ENCODE data around the gene ORAI2.
A peak's percentile ranks its signal among the peaks of the same experiment; 100 is the strongest.

ORAI2 gene

DNA sequence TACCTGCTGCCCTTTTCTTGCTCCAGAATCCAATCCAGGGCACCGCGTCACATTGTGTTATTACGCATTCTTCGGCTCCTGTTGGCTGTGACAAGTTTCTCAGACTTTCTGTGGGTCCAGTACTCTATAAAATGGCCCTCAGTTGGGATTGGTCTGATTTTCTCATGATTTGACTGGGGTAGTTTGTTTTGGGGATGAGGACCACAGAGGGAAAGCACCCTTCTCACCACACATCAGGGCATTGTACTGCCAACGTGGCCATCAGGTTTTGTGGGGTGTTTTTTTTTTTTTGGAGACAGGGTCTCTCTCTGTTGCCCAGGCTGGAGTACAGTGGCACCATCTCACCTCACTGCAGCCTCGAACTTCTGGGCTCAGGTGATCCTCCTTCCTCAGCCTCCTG, 17.0 kb upstream of the ORAI2 start:
- DNase-seq = no peak

DNA sequence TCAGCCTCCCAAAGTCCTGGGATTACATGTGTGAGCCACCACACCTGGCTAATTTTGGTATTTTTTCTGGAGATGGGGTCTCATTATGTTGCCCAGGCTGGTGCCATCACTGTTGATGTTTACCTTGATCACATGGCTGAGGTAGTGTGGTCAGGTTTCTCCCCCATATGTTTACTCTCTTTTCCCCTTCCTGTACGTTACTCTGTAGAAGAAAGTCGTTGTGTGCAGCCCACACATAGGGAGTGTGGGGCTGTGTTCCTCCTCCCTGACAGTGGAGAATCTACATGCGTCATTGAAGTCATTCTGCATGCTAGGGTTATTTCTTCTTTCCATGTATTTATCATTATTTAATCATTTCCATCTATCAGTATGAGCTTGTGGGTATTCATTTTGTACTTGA, 16.3 kb upstream of the ORAI2 start:
- no peak for DNase-seq

DNA sequence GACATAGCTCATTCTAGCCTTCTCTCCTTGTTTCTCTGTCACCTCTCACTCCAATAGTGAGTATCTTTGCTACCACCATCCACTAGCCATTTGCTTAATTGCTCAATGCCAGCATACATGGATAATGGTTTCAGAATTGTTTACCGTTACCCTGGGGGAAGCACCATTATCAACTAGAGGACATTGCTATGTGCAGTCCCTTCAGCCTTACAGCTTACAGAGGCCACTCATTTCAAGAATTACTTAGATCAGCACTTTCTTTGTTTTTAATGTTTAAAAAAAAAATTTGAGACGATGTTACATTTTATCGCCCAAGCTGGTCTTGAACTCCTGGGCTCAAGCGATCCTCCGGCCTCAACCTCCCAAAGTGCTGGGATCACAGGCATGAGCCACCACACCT, 14.8 kb upstream of the ORAI2 start:
- no peak for DNase-seq

DNA sequence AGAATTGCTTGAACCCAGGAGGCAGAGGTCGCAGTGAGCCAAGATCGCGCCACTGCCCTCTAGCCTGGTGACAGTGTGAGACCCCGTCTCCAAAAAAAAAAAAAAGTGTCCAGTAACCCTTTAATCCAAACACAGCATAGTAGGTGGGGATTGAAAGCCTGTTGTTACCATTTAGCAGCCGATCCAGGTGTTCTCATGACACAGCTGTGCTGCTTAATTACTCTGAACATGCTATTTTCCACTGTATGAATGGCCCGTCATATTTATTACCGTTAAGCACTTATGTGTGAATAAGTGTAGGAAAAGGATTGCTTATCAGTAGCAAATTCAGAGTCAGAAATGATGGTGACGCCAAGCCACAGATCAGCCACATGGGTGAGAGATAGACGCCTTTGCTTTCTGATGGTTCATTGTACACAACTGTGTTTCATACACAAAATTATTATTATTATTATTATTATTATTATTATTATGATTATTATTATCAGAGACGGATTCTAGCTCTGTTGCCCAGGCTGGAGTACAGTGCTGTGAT, 11.6 kb upstream of the ORAI2 start:
- no peak for DNase-seq

DNA sequence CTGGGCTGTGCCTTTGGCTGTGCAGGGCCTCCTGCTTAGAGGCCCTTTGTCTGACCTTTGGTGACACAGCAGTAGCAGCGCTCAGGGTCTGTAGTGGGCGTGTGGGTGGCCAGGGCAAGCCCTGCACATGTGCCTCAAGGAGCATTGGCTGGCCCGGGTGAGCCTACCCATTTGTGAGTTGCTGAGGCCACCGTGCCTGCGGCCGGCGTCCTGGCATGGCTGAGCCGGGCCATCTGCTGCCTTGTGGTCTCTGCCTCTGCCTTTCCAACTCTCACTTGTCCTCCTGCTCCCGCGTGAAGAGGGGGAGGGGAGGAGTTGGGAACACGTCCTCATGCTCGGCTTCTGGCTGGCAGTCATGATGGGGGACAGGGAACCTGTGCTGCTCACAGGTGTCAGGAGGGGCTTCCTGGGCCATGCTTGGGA, 9.2 kb upstream of the ORAI2 start:
- DNase-seq = no peak

DNA sequence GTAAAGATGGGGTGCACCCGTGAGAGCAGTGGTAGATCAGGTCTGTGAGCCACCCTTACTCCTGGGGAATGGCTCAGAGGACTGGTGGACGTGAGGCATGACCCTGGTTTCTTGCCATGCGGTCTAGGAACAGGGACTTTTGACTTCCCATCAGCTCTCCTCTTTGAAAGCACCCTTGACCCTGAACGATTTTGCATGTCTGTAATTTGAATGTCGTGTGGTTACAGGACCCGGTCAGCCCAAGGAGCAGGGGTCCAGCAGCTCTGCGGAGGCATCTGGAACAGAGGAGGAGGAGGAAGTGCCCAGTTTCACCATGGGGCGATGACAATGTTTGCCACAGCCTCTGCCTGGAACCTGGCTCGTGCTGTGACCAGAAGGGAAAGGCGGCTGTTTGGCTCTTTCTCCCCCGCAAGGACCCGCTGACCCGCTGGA, 8.6 kb upstream of the ORAI2 start:
- no peak for DNase-seq

DNA sequence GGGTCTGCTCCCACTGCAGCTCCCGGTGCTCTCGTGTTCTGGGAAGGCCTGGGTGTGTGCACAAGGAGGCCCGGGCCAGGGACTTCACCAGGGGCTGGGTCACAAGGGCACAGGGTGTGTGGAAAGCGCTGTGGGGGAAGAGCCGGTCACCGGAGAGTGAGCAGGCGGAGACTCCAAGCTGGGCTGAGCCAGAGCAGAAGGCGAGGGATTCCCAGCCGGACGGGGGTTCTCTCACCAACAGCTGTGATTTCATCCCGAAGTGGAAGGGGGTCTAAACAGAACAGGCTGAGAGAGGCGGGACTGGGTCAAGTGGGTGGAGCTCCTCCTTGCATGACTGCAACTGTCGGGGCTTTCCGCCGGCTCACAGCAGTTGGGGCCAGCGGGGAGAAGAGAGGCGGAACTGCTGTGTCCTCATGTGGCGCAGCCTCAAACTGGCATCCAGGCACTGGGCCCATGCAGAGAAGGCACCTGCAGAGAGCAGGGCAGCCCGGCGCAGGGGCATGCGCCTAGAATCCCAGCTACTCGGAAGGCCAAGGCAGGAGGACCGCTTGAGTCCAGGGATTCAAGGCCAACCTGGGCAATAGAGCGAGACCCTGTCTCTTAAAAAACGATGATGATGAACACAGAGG, 7.6 kb upstream of the ORAI2 start:
- peak; percentile 87 for DNase-seq

DNA sequence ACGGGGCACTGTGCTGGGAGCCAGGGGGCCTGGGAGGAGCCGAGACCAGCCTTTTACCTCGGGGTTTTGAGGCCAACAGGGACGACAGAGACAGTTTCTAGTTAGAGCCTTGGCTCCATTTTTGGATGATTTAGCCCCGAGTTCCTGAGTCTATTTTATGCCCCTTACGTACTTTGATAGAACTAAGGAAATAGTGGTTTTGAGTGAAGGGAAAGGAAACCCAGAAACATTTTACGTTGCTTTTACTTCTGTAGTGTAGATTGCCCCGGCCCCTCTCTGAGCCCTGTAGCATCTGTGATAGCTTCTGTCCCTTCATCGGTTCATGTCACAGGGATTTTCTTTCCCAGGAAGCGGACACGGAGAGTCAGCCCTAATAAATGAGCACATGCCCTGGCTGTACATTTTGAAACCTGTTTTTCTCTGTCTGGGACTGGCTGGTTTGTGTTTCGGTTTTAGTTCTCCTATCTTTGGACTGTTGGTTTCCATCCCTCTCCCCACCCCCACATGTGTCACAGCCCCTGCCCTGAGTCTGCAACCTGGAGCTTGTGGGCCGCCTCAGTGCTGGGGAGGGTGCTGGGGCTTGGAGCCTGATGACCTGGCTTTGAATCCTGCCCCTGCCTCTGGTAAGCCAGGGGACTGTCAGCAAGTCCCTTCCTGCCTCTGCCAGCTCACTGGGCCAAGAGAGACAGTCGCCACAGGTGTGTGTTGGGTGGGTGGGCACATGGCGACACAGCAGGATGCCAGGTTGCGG, 6.9 kb upstream of the ORAI2 start:
- peak; percentile 87 for DNase-seq

DNA sequence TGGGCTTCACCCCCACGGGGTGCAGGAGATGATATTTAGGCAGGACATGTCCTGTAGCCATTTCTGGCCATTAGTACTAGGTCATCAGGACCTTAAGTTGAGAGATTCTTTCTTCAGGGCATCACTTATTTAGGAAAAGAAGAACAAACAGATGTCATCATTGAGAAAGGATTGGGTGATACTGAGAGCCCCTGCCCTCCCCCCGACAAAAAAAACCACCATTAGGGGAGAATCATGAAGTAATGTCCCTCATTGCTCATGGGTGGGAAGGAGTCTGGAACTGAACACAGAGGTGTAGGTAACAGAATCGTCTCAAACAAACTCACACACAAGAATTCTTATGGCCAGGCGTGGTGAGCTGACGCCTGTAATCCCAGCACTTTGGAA, 6.4 kb upstream of the ORAI2 start:
- no peak for DNase-seq

DNA sequence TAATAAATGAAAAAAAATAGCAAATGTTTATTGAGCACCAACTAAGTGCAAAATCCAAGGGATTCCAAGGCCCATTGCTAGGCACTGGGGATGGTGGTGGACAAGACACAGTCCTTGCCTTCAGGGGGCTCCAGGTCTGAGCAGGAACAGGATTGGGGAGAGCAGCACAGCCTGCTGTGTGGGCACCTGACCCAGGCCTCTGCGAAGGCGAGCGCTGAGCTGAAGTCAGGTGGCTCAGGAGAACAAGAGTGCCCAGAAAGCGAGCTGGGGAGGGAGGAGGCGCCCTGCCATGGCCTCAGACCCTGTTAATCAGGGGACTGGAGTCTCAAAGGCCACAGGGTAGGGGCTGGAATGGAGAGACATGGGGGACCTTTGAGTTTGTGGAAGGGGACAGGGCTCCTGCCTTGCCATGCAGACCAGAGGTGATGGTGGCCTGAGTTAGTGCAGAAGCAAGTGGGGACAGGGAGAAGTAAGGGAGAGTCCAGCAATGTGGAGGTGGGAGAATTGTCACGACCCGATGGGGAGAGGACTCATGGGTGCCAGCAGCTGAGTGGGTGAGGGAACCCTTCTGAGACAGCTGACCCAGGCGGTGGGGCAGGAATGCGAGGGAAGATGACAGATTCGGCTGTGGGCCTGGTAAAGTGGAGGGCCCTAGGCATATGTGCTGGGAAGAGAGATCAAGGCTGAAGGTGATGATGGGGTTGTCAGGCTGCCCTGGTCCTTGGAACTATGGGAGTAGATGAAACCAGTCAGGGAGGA, 4.1 kb upstream of the ORAI2 start:
- no peak for DNase-seq

DNA sequence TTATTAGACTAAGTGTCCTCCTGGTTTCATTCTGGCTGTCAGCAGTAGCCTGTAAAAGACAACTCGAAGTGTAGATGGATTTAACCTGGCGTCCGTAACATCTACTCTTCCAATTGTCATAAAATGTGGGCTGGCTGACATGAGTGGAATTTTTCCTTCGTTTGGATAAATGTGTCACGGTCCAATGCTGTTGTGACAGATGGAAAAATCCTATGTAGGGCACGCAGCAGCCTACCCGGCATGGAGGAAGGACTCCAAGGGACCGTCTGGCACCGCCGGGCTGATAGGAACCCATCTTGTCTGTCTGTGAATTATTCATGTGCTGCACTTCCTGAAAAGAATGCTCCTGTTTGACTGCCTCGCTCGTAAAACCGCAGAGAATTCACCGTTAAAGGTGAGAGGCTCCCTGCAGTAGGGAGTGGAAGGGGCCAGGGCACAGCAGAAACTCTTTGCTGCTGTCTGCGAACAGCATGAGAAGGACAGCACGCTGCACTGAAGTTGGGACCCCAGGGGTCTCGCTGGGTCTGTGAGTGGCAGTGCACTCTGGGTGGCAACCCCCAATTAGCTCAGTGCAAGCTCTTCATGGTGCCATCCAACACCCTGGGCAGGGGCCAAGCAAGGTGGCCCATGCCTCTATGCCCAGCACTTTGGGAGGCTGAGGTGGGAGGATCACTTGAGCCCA, 1.6 kb upstream of the ORAI2 start:
- DNase-seq = peak; percentile 60

DNA sequence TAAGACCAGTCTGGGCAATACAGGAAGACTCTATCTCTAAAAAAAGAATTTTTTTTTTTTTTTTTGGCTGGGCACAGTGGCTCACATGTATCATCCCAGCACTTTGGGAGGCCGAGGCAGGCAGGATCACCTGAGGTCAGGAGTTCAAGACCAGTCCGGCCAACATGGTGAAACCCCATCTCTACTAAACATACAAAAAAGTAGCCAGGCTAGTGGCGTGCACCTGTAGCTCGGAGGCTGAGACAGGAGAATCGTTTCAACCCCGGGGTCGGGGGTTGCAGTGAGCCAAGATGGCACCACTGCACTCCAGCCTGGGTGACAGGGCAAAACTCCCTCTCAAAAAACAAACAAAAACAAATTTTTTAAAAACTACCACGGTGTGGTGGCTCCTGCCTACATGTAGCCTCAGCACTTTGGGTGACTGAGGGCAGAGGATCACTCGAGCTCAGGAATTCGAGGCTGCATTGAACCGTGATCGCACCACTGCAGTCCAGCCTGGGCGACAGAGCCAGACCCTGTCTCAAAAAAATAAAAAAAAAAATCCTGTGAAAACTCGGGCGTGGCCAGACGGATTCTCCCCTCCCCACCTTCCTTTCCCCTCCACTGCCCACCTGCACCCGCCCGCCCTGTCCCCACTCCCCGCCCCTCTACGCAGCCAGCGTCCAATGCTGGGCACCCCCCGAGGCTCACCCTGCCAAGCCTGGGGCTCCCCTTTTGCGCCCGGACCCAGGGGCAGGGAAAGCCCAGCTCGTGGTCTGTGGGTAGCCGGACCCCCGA, 745 bp upstream of the ORAI2 start:
- no peak for DNase-seq

DNA sequence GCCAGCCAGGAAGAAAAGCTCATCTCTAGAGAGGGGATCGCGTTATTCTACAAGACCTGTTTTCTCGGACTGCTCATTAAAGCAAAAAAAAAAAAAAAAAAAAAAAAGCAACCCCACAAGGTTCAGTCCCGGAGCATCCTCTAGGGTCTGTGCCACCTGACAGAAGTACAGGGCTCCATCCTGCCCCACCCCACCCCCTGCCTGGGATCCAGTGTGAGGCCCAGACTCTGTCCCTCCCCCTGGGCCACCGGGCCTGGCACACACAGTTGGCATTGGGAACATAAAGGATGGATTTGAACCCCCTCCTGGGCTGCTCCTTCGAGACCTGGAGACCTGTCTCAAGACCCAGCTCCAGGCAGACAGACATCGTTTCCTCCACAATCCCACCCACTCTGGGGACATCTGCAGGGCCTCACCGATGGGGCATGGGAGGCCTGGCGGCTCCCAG, 688 bp downstream of the ORAI2 start:
- DNase-seq = peak; percentile 40

DNA sequence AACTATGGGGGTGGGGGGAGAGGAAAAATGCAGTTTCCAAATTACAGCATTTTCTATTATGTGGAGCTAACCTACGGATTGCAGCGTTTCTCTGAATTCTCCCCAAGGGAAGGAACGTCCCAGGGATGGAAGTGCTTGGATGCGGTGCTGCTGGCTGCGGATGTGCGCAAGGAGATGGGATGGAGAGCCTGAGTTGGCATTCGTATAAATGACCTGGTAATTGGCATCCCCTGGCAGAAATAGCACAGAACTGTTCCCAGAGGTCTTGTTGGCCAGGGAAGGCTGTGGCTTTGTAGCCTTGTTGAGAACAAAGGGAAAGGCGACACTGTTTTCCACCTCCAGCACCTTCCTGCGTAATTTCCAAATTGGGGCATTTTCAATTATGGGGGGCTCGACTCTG, 2.7 kb downstream of the ORAI2 start:
- no peak for DNase-seq

DNA sequence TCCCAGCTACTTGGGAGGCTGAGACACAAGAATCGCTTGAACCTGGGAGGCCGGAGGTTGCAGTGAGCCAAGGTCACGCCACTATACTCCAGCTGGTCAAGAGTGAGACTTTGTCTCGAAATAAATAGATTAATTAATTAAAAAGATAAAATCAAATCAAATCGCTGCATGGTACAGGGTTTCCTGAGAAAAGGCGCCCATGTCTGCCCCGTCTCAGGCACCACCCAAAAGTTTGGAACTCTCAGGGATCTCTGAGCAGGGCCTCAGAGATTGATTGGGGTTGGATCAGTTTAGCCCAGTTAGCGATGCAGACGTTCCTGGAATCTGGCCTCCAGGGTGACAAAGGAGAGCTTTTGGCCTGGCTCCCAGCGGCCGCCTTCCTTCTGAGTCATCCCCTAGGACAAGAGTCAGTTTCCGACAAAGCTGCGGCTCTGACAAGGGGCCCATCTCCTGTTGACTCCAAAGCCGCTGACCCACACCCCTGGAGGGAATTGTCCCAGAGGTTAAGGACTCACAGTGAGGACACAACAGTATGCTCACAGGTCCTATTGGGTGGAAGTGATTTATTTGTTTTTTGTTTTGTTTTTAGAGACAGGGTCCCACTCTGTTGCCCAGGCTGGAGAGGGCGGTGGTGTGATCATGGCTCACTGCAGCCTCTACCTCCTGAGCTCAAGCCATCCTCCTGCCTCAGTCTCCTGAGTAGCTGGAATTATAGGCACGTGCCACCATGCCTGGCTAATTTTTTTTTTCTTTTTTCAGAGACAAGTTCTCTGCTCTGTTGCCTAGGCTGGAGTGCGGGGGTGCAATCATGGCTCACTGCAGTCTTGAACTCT, 6.8 kb downstream of the ORAI2 start:
- DNase-seq = no peak

DNA sequence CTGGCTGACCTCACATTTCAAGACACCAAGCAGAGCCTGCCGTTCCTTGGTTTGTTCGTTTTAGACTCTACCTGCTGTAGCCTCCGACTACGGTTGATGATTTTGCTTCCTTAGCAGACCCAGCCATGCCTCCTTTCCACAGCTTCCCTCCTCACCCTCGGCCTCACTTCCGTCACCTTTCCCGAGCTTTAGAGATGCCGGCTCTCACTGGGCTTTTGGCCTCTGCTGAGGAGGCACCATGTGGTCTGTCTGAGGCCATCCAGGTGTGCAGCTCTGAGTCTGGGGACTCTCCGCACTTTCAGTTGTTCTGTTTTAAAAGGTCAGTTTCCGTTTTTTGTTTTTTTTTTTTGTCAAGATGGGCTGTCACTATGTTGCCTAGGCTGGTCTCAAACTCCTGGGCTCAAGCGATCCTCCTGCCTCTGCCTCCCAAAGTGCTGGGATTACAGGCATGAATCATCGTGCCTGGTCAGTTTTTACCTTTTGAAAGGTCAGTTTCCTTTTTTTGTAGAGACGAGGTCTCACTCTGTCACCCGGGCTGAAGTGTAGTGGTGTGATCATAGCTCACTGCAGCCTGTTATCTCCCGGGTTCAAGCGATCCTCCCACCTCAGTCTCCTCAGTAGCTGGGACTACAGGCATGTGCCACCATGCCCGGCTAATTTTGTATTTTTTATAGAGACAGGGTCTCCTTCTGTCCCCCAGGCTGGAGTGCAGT, 11.7 kb downstream of the ORAI2 start:
- DNase-seq = no peak

DNA sequence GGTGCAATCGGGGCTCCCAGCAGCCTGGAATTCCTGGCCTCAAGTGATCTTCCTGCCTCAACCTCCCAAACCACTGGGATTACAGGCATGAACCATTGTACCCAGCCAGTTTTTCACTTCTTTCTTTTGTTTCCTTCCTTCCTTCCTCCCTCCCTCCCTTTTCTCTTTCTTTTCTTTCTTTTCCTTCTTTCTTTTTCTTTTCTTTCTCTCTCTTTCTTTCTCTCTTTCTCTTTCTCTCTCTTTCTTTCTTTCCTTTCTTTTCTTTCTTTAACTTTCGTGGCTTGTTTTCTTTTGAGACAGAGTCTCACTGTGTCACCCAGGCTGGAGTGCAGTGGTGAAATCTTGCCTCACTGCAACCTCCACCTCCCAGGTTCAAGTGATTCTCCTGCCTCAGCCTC, 12.3 kb downstream of the ORAI2 start:
- DNase-seq = no peak

DNA sequence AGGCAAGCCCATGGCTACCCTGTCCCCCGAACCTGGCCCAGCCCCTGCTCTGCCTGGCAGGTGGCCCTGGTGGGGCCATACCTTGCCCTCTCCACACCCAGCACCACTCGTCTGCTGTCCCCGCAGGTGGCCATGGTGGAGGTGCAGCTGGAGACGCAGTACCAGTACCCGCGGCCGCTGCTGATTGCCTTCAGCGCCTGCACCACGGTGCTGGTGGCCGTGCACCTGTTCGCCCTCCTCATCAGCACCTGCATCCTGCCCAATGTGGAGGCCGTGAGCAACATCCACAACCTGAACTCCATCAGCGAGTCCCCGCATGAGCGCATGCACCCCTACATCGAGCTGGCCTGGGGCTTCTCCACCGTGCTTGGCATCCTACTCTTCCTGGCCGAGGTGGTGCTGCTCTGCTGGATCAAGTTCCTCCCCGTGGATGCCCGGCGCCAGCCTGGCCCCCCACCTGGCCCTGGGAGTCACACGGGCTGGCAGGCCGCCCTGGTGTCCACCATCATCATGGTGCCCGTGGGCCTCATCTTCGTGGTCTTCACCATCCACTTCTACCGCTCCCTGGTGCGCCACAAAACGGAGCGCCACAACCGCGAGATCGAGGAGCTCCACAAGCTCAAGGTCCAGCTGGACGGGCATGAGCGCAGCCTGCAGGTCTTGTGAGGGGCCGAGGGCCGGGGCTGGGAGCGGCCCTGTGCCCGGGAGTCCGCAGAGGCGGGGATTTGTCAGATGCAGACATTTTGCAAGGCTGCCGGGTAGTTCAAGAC, 13.2 kb downstream of the ORAI2 start:
- DNase-seq = no peak

DNA sequence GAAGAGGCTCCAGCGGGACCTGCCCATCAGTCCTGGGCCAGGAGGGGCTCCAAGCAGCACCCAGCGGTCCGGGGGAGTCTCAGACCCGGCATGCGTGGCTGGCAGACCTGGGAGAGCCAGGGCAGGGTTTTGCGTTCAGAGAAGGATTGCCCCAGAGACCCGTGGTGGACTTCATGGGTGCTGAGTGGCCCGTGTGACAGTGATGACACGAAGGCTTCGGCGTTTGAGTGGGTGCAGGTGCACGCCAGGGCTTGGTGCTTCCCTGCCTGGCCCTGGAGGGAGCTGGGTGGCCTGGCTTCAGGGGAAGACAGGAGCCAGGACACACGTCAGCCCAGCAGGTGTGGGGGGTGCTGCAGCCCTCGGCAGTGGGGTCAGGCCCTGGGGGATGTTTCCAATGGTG, 13.9 kb downstream of the ORAI2 start:
- no peak for DNase-seq

DNA sequence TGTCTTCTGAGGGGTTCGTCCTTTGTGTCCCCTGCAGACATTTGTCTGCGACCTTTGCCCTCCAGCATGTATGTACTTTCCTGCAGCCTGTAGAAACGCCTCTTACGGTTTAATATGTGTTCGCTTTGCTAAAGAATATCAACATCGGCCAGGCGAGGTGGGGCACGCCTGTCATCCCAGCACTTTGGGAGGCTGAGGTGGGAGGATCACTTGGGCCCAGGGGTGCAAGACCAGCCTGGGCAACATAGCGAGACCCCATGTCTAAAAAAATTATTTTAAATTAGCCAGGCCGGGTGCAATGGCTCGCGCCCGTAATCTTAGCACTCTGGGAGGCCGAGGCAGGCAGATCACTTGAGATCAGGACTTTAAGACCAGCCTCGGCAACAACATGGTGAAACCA, 15.8 kb downstream of the ORAI2 start:
- no peak for DNase-seq
